Ramos (cell line): Measurements from ENCODE around the gene ABTB1.
"Not testable (repeated sequence)": the region's sequence is repeated elsewhere in the genome, so short reads cannot be mapped to it uniquely, and the experiment has no call there.

Experiments used
- in situ Hi-C: fragments of 300-500 bp; cut with MboI; formaldehyde crosslinking; loops from one replicate; pipeline ENCODE4 v1.14.3; 2022; ENCODE audit warnings: low sequenced_read_pairs; ENCODE audit not compliant: unreplicated experiment

ABTB1 gene

GRCh38 chr3:127670229-127670559, 2.6 kb upstream of the ABTB1 start:
- in situ Hi-C loops: no loop called here

DNA sequence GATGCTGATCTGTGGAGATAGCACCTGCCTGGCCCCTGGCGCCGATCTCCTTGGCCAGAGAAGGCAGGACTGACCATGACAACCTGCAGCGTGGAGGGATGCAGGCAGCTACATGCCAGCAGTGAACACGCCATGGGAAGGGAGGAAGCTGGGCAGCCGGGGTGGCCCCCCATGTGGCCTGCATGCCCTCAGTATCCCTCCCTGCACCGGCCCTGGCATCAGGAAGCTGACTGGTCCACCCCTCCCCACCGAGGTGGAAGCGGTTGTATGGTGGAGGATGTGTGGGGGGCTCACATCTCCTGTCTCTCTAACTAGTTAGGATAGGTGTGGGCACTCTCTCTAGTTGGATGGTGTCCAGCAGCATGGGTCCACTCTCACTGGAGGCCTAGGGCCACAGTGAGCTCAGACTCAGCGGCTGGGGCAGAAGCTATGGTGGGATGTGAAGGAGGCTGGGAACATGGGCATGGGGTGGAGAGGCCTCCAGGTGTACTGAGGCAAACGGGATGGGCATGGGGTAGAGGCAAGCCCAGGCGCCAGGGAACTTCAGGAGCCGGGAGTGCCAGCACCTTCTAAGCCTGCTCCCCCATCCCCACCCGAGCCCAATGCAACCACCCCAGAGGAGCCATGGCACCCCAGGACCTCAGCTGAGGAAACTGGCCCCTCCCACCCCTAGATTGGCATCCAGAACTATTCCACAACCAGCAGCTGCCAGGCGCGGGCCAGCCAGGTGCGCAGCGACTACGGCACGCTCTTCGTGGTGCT, 1.8 kb upstream of the ABTB1 start:
- in situ Hi-C loops: no loop called here

DNA sequence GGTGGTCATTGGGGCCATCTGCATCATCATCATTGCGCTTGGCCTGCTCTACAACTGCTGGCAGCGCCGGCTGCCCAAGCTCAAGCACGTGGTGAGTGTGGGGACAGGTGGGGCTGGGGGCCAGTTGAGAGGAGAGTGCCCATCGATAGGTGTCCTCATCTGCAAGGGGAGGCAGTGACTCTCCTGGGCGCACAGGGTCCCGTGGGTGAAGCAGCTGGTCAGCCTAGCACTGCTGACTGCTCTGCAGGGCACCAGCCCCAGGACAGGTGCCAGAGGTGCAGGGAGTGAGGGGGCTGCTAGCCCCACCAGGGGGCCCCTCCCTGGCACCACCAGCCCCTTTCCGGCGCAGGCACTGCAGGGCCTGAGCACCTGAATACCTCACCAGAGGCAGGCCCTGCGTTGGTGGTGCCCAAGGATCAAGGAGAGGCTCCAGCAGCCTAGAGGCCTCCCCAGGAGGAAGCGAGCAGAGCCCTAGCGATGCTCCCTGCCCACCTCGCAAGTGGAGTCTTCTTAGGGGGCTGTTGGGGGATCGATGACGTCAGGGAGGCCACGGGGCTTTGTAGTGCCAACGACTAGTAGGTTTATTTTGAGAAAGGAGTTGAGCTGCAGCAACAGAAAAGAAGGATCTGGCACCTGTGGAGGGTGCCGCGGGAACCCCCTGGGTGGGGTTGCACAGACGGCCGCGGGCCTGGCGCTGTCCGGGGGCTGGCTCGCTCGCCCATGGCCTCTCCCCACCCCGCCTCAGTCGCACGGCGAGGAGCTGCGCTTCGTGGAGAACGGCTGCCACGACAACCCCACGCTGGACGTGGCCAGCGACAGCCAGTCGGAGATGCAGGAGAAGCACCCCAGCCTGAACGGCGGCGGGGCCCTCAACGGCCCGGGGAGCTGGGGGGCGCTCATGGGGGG, 976 bp upstream of the ABTB1 start:
- in situ Hi-C loops: no loop called here

- in situ Hi-C loops: no loop called here
Observed at GRCh38 chr3:127673191-127674100, 694 bp downstream of the ABTB1 start.

- in situ Hi-C loops: no loop called here
Observed at GRCh38 chr3:127674101-127674721, 1.5 kb downstream of the ABTB1 start.

DNA sequence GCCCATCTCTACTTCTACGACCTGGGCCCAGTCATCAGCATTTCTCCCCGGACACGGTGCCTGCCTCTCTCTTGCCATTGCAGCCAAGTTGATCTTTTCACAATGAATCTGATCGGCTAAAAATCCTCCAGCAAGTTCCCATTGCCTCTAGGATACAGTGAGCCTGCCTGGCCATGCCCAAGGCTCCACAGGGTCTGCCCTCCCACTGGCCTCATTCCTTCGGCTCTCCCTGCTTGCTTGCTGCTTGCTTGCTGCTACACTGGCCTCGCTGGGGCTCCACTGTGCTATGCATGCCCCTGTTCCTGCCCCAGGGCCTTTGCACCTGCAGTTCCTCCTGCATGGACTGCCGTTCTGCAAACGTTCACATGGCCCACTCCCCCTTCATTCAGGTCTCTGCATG, 2.0 kb downstream of the ABTB1 start:
- in situ Hi-C loops: no loop called here

DNA sequence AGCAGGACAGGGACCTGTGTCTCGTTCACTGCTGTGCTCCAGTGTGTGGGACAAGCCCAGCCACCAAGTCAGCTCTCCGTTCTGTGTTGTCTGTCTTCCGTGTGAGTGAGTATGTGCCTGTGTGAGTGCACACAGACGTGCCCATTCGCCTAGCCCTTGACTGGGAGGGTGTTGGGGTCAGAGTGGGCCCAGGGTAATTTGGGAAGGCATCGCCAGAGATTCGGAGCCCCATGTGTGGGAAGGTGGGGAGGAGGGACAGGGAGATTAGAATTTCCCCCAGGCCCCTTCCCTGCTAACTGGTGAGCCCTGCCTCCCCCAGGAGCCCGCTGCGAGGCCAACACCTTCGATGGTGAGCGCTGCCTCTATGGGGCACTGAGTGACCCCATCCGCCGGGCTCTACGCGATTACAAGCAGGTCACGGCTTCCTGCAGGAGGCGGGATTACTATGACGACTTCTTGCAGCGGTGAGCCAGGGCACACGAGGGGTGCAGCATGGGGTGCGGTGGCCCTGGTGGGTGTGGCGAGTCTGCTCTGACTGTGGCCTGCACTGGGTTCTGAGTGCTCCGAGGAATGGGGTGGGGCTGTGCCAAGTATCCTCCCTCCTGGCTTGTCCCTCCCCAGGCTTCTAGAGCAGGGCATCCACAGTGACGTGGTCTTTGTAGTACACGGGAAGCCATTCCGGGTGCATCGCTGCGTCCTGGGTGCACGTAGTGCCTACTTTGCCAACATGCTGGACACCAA, 3.1 kb downstream of the ABTB1 start:
- in situ Hi-C loops: no loop called here

GRCh38 chr3:127676456-127676855, 3.7 kb downstream of the ABTB1 start:
- in situ Hi-C loops: no loop called here

DNA sequence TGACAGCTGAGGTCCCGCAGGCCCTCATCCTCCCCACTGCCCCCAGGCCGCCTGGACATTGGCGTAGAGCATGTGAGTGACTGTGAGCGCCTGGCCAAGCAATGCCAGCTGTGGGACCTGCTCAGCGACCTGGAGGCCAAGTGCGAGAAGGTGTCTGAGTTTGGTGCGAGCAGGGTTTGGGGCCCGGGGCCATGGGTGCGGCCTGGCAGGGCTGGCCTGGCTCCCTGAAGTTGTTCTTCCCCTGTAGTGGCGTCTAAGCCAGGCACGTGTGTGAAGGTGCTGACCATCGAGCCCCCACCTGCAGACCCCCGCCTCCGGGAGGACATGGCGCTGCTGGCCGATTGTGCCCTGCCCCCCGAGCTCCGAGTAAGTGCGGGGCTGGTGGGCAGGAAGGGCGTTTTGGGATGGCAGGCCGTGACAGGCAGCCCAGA, 4.2 kb downstream of the ABTB1 start:
- in situ Hi-C loops: no loop called here

GRCh38 chr3:127677541-127678314, 5.0 kb downstream of the ABTB1 start:
- in situ Hi-C loops: no loop called here

- in situ Hi-C loops: no loop called here
Observed at GRCh38 chr3:127678315-127678599, 5.5 kb downstream of the ABTB1 start.

GRCh38 chr3:127678611-127679533, 6.1 kb downstream of the ABTB1 start:
- in situ Hi-C loops: no loop called here

GRCh38 chr3:127679534-127680145, 6.9 kb downstream of the ABTB1 start:
- in situ Hi-C loops: no loop called here

DNA sequence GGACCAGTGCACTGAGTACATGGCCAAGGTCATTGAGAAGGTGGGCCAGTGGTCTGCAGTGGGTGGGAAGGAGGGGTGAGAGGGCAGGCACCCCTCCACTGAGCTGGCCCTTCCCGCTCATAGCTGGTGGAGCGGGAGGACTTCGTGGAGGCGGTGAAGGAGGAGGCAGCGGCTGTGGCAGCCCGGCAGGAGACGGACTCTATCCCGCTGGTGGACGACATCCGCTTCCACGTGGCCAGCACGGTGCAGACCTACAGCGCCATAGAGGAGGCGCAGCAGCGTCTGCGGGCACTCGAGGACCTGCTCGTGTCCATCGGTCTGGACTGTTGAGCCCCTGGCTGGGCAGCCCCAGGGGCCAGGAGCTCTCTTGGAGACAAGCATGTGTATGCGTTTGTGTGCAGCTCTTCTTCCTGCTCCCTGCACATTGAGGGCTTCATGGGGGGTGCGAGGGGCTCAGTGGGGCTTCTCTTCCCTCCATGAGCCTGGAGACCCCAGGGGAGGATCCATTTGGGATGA, 7.5 kb downstream of the ABTB1 start:
- in situ Hi-C loops: no loop called here

DNA sequence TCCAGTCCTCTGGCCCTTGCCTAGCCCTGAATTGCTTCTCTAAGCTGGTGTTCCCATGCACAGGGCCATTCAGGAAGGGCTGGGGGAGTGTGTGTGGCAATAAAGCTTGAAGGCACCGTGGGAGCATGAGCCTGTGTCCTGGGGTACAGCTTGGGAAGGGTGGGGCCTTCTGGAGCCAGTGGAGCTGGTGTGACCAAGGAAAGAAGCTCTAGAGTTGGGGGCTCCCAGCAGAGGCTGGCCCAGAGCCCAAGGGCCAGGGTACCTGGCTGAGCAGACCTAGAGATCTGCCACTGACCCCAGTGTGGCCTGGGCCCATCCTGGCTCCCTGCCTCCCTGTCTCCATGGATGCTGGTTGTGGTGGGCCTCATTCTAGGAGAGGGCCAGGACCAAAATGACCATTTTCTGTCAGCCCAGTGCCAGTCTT, 8.1 kb downstream of the ABTB1 start:
- in situ Hi-C loops: no loop called here

DNA sequence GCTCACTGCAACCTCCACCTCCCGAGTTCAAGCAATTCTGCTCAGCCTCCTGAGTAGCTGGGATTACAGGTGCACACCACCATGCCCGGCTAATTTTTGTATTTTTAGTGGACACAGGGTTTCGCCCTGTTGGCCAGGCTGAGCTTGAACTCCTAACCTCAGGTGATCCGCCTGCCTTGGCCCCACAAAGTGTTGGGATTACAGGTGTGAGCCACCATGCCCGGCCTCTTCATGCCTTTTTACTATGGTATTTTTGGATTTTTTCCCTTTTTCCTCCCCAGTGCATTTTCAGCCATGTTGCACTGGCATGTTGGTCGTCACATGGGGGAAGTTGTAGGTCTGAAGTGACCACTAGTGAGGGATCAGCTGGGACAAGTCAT, 9.4 kb downstream of the ABTB1 start:
- in situ Hi-C loops: not testable (repeated sequence)

GRCh38 chr3:127682561-127682960, 9.8 kb downstream of the ABTB1 start:
- in situ Hi-C loops: no loop called here
